NCI-H2029 (cell line): ENCODE measurements around the gene PRKCE.

Experiments
- DNase-seq: peaks from one replicate; lab custom pipeline; 2025; lab: John Stamatoyannopoulos, UW

Gene PRKCE

DNA sequence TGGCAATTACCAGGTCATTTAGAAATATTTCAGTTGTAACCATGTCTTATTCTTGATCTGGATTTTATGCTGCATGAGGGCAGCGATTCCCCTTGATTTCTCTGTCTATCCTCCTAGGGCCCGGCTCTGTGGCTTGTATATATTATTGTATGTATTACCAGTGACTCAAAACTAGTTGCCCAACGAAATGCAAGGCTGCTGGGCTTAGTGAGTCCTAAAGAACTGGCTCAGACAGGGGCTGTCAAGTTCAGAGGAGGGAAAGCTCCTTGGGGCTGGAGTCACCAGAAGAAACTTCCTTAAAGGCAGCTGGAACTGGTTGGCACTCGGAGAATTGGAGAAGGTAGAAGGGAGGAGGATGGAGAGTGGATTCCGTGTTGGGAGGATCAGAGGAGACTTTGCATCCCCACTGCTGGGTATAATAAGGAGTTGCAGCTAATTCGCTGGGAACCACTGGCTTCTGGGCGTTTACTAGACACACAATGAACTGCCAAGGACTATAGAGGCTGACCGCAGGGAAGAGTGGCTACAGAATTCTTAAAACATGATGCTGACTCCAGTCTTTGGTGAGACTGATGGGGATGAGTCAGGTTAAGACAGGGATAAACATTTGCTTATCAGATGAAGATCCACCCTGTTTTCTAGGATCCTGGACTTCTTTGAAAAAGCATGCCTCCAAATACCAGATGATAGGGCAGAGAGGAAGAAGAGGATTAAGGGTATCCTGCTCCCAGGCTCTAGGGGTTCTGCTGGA is 104.3 kb downstream of the PRKCE start:
- no peak for DNase-seq

DNA sequence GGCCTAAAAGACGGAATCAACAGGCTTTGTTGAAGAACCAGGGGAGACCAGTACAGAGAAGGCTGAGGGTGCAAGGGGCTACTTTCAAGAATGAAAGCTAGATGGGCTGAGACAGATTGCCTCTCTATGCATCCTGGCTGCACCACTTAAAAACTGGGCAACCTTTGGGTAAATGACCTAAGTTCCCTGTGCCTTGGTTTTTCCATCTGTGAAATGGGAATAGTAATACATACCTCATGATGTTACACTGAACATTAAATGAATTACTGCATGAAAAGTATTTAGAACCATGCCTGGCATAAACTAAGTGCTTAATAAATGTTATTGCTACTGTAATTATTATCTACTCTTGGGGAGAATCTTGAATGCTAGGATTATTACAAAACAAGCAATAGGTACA is 106.5 kb downstream of the PRKCE start:
- DNase-seq = no peak

DNA sequence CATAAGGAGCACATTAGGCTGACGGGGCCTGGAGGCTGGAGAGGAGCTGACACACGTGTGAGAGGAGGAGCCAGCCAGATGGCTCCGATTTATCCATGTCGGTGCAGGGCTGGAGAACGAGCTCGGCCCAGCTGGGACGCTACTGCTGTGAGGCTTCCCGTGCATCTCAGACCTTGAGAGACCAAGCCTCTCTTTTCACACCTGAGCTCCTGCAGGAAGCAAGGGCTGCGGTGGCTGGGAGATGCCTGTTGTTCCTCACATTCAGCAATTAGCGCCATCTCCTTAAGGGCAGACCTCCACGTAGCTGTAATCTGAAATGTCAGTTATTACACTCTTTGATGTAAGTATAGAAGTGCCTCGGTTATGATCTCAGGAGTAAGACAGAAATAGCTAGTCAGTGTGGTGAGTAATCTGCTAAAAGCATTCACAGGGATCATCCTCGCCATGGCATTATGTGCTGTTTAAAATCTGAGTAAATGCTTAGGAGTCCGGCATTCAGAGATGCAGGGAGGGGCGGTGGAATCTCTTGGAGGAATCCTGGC is 107.9 kb downstream of the PRKCE start:
- DNase-seq = no peak

DNA sequence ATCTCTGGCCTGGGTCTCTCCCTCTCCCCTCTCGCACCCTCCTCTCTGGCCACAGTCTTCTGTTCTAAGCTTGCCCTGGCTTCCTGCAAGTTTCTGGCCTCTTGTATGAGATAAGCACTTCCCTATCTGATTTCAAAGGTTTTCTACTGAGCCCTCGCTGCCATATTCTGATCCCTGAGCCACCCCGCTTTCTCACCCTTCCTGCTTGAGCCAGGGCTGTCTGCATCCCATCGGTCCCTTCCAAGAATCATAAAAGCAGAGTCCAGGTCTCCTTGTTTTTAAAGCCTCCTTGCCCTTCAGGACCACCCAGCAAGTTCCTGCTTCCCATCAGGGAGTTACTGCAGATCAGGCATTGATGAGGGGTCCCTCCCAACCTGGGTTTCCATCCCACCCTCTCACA is 110.2 kb downstream of the PRKCE start:
- no peak for DNase-seq

DNA sequence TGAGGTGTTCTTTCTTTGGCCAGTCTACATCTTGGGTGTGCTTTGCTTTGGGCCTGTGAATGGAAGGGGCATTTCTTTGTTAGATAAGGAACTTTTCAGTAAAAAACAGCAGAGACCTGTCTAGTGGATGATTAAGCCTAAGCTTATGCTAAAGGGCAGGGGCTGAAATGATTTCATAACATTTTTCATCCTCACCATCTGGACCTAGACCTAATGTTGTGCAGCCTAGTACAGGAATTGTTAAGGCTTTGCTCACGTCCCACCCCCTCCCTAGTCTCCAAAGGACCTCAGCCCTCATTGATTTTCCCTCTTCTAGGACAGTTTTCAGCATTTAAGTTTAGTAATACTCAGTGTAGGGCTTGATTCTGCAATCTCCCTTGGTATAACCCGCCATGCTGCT is 111.8 kb downstream of the PRKCE start:
- DNase-seq = no peak

DNA sequence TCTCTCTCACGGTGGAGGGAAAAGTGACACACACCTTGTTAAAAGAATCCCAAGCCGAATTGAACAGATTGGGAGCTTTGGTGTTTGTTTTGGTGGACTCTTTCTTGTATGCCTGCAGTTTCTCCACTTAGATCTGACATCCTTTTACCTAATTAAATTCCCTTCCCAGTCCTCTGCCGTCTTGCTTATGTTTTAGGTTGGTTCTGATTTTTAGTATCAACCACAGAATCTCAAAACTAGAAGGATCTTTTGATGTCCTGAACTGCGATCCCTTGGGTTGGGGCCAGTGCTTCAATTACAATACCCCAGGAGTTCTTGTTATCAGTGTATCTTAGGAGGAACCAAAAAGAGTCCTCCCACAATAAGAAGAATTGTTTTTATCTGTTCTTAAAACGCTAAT is 112.3 kb downstream of the PRKCE start:
- no peak for DNase-seq

DNA sequence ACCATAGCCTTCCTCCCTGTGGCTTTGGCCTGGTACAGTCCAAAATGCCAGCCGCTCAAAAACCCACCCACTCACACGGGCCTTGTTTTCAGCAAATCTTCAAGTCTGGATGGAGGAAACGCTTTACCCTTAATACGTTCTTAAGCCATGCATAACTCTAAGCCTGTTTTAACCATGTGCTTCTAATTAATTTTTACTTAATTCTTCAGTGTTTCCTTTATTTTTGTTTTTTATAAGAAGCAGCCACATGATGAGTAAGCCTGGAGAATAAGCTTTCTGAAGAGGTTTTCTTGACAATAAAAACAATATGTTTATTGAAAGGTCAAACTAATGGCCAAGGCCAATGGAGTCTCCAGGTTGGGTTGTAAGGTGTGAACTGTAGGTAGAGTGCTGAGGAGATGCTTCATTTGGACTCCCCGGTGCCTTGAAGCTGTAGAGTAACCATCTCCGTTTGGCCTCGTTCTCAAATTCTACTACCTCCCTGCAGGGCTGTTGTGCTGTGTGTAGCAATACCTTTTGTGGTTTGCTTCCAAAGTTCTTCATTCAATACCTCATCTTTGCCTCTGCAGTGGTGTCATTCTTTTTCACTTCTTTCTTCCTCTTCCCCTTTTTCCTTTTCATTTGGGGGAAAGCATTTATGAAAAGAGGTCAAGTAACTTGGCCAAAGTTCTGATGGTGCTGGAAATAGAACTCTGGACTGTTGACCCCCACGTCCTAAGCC is 113.7 kb downstream of the PRKCE start:
- no peak for DNase-seq

DNA sequence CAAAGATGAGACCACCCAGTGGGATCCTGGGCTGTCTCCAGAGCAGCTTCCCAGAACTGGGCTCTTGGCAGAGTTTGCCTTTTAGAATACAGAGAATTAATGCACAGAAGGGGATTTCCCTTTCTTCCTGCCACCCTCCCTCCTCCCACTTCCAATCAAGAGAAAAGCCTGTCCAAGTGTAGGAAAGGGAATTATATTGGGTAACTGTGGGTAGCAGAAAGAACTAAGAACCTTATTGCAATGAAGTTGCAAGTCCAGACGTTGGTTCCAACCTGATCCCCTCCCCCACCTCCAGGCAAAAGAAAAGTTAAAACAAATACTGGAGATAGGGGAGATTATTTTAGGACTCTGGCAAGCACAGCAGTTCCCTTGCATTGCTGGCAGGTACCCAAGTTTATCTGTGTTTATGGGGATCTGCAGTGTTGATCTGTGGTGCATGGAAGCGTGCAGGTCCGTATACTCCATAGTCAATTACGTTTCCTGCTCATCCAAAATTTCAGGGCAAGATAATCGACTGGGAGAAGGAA is 114.3 kb downstream of the PRKCE start:
- no peak for DNase-seq

DNA sequence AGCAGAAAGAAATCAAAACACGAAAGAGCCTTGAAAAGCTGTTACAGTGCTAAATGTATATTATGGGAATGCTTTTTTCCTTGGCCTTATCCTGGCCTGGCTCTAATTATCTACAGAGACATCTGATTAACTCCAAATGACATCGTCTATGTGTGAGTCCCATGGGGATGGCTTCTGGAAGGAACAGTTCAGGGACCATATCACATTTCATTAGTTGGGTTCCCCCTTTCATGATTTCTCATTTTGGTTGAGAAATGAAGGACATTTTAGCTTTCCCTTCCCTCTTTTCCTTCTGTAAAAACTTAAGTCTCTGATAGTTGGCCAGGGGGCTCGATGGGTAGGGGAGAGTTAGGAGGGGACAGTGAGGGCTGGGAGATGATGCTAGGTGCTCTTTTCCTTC is 116.7 kb downstream of the PRKCE start:
- no peak for DNase-seq

DNA sequence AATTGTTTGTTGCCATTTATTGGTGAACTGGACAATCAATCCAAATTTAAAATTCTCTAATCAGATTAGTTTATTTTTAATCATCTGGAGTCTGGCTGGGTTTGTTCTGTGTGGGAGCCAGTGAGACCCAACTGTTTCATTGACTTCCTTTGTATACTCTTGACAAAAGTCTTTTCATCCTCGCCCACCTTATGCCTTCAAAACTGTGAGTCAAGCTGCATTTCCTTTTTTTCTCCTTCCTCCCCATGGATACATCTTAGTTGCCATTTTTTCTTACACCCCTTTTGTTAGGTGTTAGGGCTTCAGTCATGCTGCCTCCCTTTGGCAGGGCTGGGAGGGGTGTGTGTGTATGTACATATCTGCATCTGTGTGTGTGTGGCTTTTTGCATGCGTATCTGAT is 117.6 kb downstream of the PRKCE start:
- DNase-seq = no peak

DNA sequence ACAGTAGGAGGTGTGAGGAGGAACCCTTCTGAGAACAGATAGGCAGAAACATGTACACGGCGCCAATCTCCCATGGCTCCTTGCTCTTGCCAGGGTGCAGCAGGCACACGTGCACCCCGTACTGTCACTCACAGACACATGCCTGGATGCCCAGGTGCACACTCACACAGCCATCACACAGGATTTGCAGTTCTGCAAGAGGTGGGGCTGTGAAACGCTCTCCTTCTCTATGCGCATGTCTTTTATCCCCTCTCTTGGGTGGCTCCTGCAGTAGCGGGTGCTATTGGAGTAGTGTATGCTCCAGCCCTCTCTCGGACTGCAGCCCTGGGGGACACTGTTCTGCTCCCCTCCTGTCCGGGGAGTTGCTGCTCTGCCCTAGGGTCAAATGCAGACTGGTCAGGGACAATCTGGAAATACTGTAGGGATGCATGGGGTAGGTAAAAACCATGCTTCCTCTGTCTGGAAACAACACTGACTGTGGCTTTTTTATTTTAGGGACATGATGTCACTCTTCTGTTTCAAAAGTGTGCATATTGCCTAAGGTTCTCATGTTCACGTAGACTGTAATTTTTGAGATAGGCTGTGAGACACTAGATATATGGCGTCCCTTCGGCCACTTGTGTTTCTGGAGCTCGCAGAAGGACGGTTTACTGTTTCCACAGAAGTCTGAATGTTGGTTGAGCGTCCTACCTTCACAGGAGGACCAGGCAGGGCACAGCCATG is 118.5 kb downstream of the PRKCE start:
- DNase-seq = no peak

DNA sequence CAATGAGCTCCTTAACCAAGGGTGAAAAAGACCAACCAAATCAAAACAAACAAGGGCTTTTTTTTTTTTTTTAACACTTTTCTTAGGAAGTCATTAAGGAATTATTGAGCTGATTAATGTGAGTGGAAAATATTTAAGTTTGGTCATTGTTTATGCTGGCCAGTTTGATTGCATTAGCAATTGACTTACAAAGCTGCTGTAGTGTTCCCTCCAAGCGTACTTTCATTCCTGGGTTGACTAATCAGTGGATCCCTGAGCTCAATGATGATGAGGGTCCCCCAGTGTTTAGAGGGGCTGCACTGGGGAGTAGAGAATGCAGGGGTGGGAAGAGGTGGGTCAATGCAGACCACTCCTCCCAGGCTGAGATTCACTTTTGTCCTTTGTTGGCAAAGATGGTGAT is 119.3 kb downstream of the PRKCE start:
- no peak for DNase-seq

DNA sequence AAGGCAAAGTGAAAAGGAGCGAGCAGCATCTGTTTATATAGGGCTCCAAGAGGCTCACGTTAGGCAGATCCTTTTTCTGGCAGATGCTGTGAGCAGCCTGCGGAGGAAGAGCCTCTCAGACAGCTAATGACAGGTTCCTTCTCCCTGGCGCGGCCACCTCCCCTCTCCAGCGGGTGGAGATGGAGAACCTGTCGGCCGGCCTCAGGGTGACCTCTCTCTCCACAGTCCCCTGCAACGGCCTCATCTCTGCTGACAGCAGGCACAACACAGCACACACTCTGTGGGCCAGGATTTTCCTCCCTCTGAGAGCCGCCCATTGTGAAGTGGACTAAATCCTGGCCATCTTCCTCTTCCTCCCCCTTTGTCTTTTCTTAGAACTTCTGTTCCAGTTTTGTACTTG is 119.8 kb downstream of the PRKCE start:
- DNase-seq = no peak

DNA sequence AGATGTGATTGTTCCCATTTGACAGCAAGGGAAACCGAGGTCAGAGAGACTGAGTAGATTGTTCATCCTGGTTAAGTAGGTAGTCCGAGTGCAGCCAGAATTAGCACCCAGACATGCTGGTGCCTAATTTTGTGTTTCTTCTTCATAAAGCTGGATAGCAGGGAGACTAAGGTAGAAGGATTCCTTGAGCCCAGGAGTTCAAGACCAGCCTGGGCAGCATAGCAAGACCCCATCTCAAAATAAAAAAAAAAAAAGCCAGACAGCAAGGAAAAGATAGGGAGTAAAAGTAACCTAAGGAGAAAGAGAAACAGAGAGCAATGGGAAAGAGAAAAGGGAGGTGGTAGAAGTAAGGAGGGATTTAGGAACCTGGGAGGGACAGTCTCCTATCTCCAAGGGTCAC is 120.6 kb downstream of the PRKCE start:
- DNase-seq = no peak

DNA sequence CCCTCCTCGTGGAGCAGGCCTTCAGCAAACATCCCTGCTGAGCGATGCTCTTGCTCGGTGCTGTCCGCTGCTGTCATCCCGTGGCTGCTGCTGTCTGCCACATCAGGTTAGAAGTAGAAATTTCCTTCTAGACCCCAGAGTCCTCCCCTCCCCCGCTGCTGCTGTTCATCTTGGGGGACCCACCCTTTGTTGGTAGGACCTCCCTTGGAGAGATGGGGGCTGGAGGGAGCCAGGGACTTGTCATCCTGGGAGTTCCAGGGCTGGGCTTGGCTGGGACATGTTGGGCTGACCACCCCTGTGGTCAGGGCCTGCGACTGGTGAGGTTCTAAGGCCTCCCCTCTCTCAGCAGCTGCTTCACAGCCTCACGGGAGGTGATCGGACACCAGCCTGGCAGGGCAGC is 122.4 kb downstream of the PRKCE start:
- no peak for DNase-seq

DNA sequence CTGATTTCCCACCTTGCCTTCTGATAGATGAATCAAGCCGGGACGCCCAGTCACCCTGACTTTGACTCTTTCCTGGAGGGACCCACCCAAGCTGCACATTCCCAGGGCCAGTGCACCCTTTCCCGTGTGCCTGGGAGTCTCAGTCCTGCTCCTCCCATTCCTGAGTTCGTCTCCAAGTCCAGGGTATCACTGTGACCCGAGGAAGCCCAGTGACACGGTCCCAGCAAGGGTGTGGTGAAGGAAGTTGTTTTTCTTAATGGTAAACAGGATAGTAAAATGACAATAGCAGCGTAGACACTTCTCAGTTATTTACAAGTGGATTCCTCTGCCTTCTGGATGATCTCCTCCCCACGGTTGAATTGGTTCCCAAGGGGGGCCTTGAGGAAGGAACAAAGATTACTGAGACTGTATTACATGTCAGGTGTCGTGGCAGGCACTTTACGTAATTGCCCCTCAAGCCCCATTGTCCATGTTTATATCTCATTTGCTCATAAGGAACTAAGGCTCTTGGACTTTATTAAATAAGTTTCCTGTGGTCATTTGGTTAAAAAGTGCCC is 123.3 kb downstream of the PRKCE start:
- DNase-seq = no peak

DNA sequence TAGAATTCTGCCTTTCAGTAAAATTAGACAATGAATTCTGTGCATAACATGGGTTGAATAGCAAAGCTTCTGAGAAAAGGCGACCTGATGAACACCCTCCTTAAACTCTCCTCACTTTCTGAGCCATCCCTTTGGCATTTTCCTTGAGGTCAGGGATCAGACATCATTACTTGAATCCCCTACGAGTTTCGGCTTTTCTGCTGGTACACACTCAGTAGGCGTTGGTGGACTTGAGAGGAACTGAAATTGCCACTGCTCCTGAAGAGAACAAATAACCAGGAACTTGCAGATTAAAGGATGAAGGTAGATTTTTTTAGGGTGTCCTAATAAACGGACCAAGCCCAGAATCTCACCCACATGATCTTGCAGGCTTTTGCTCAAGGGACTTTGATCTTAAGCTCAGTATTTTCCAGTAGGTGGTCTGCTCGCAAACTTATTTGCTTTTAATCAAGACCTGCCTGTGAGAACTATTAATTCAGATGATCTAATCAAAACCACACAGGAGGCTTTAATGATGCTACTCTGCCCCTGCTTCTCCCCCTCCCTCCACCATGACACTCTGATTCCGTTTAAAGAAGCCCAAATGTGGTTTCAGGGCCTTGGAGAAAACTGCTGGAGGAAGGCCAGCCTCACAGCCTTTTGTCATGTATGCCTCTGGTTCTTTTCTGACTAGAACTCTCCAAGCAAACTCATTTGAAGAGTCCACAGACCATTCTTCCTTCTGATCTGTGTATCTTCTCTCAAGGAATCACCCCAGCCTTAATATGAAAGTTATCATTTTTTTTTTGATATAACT is 124.9 kb downstream of the PRKCE start:
- DNase-seq = no peak

DNA sequence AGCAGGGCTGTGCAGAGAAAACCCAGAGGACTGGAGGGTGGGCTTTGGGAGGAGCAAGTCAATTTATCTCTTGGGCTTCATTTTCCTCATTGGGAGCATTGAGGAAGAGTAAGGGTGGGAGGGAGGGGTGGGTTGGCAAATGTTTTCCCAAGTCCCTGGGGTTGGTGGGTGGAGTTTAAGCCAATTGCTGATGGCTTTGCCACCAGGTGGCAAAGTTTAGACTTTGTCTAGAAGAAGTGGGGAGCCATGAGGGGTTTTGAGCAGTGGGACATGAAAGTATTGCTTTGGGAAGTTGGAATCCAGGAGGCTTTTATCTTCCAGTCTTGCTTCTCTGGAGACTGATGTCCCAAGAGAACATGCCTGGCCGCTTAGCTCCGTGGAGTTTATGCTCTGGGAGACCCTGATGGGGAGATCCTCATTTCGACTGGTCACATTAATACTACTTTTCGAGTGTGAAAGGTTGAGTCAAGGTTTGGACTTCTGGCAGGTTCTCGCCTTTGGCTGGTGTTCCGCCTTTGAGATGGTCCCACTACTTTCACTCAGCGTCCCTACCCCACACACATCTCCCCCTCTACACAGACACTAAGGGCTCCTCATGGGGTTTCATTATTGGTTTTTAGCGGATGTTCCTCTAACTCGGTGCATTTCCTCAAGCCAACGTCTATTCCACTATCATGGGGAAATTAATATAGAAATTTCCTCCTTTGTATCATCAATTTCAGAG is 126.7 kb downstream of the PRKCE start:
- DNase-seq = no peak

DNA sequence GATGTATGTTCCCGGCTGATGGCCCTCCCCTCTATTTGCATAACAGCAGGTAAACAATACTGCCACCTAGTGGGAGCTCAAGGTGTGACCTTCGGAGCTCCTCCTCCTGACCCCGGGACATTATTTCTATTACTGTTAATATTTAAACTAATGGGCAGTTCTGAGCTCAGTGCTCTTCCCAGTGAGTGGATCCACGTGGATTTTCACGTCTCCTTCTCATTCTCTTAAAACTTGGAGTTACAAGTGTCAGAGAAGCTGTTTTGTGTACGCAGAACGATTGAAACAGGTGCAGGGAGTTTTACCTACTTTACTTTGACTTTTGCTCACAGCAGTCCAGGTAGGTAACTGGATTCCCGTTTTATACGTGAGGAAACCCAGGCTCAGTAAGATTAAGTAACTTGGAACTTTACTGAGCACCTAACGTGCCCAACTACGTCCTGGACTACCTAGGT is 127.3 kb downstream of the PRKCE start:
- peak; percentile 34 for DNase-seq

DNA sequence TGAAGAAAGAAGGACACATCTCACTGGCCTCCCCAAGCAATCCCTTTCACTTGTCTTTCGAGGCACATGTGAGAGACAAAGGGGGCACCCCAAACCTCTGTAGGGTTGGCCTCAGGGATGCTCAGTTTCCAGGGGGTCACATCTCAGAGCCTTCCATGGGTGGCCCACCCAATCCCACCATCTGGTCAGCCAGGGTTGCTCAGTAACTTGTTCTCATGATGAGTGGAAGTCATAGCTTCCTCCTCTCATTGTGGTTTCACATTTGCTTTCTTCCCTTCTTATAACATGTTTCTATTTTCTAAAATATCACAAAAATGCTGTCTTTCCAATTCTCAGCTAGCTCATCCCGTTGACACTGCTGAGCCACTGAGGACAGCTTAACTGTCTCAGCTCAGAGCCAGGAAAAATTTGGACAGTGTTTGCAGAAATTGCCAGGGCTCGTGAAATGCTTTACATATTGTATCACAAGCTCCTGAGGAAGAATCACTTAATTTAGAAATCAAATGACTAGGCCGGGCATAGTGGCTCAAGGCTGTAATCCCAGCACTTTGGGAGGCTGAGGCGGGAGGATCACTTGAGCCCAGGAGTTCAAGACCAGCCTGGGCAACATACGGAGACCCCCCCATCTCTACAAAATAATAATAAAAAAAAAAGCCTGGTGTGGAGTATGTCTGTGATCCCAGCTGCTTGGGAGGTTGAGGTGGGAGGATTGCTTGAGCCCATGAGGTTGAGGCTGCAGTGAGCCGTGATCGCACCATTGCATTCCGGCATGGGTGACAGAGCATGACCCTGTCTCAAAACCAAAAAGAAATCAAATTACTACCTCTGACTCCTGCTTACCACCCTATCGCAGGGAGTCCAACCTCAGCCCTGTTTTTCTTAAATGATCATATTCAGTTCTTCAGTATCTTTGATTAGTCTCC is 129.3 kb downstream of the PRKCE start:
- DNase-seq = no peak
